ENCODE measurements around the gene EMID1.
"Not testable (repeated sequence)": the region's sequence is repeated elsewhere in the genome, so short reads cannot be mapped to it uniquely, and the experiment has no call there.

EMID1 gene

DNA sequence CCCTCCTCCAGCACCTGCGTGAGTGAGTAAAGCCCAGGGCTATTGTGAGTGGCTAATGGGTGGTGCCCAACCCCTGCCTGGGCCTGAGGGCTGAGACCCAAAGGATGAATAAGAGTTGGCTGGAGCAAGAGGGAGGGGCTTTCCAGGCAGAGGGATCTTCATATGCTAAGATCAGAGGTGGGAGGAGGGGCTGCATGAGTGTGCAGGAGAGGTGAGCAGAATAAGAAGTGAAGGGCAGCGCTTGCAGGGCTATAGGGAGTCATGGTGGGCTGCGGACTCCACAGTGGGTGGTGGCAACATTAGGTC is 3.9 kb downstream of the EMID1 start:
- DNase-seq = no peak
- TF ChIP-seq GATA1 (IDR thresholded peaks at IDR 0.05; ENCODE audit: low read depth, low read length) (no peak), POLR2A (IDR thresholded peaks at IDR 0.05; ENCODE audit: low read length) (no peak)

DNA sequence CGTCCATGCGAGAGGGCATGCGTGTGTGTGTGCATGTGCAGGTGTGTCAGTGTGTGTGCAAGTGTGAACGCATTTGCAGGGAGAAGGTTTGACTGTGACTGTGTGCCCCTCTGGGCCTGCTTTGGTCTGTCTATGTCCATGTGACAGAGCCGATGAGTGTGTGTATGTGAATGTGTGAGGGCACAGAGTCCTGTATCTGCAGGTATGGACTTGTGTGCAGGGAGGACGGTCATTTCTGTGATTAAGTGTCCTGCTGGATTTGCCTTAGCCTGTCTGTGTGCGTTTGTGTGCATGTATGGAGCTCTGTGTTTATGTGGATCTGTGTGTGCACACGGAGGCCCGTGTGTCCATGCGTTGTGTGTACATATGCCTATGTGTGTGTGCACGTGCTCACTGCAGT is 5.4 kb downstream of the EMID1 start:
- no peak for TF ChIP-seq POLR2A (IDR thresholded peaks at IDR 0.05; ENCODE audit: low read length)
- no peak for TF ChIP-seq GATA1 (IDR thresholded peaks at IDR 0.05; ENCODE audit: low read depth, low read length)
- no peak for DNase-seq

DNA sequence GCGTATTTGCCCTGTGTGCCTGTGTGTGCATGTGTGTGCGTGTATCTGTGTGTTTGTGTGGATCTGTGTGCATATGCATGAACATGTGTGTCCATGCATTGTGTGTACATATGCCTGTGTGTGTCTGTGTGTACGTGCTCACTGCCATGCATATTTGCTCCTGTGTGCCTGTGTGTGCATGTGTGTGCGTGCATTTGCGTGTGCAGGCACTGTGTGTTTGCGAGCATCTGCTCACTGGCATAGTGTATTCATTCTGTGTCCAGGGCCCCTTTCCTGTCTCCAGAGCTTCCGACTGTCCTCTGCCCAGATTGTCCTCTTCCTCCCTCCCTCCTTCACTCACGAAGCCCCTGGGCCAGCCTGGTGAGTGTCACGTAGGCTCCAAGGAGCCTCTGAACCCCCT is 5.8 kb downstream of the EMID1 start:
- DNase-seq = no peak
- TF ChIP-seq POLR2A (IDR thresholded peaks at IDR 0.05; ENCODE audit: low read length) (no peak), GATA1 (IDR thresholded peaks at IDR 0.05; ENCODE audit: low read depth, low read length) (no peak)

DNA sequence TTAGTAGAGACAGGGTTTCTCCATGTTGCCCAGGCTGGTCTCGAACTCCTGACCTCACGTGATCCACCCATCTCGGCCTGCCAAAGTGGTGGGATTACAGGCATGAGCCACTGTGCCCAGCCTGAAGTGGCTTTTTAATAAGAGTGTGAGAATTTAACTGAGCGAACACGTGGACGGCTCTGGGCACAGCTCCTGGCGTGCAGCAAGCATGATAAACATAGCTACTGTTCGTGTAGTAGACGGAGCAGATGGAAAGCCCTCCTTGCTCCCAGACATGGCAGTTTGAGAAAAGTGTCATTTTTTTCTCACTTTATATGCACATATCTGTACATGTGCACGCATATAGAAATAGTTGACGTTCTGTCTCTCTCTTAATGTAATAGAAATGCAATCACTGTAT is 7.0 kb downstream of the EMID1 start:
- DNase-seq = no peak
- TF ChIP-seq POLR2A (IDR thresholded peaks at IDR 0.05; ENCODE audit: low read length) (no peak), GATA1 (IDR thresholded peaks at IDR 0.05; ENCODE audit: low read depth, low read length) (no peak)

DNA sequence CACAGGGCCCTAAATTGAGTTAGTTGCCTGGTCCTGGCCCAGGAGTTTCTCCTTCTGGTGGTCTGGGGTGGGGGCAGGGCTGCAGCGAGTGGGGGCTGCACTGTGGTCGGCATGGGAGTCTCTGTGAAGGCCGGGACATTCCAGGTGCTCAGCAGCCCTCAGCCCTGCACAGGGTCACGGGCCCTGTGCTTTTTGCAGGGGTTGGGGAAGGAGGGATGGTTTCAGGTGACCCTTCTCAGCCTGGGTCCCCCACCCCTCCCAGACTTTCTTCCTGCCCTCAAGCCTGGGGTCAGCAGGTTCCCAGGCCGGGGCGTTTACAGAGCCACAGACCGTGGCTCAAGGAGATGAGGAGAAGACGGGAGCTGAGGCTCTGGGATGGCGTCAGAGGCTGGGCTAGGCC is 7.8 kb downstream of the EMID1 start:
- TF ChIP-seq POLR2A (IDR thresholded peaks at IDR 0.05; ENCODE audit: low read length) (no peak), GATA1 (IDR thresholded peaks at IDR 0.05; ENCODE audit: low read depth, low read length) (no peak)
- no peak for DNase-seq

DNA sequence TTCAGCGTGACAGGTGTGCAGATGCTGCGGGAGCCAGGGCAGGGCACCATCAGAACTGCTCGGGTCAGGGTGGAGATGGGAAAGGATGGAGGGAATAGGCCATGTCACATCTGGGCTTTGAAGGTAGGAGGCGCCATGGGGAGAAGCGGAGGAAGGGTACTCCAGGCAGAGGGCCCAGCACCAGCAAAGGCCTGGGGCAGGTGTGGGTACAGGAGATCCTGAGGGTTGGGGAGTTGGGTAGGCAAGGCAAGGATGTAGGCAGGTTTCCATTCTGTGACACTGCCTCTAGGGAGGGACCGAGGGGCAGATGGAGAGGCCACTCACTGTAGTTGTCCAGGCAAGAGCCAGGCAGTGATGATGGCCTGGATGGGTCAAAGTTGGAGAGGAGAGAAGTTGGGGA is 8.5 kb downstream of the EMID1 start:
- DNase-seq = no peak
- TF ChIP-seq POLR2A (IDR thresholded peaks at IDR 0.05; ENCODE audit: low read length) = no peak
- no peak for TF ChIP-seq GATA1 (IDR thresholded peaks at IDR 0.05; ENCODE audit: low read depth, low read length)

DNA sequence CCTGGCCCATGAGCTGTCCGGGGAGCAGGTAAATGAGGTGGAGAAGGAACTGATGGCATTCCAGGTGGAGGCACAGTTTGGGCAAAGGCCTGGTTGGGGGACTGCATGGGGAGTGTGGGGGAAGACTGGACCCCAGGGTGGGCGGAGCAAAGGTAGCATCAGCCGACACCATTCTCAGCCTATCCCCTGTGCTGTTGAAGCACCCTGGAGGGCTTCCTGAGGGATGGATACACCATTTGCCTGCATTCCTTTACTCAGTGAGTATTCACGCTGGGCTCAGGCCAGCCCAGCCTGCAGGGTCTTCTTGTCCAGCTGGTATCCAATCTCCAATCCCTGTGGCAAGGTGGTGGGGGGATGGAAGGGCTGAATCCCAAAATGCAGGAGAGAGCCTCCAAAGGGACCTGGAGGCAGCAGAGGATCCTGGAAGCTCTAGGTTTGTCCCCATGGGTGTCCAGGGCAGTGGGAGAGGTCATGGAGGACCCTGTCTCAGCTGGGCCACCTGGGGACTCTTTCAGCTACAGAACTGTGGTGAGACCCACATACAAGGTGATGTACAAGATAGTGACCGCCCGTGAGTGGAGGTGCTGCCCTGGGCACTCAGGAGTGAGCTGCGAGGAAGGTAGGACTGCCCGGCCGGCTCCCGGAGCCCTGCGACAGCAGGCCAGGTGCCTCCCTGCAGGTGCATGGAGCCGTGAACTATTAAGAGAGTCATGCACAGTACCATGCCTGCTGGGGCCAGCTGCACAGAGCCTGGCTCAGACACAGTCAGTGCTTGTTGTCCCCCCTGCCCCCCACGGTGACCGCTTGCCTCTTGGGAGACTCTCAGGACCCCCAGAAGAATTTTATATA is 9.5 kb downstream of the EMID1 start:
- no peak for TF ChIP-seq GATA1 (IDR thresholded peaks at IDR 0.05; ENCODE audit: low read depth, low read length)
- DNase-seq = no peak

DNA sequence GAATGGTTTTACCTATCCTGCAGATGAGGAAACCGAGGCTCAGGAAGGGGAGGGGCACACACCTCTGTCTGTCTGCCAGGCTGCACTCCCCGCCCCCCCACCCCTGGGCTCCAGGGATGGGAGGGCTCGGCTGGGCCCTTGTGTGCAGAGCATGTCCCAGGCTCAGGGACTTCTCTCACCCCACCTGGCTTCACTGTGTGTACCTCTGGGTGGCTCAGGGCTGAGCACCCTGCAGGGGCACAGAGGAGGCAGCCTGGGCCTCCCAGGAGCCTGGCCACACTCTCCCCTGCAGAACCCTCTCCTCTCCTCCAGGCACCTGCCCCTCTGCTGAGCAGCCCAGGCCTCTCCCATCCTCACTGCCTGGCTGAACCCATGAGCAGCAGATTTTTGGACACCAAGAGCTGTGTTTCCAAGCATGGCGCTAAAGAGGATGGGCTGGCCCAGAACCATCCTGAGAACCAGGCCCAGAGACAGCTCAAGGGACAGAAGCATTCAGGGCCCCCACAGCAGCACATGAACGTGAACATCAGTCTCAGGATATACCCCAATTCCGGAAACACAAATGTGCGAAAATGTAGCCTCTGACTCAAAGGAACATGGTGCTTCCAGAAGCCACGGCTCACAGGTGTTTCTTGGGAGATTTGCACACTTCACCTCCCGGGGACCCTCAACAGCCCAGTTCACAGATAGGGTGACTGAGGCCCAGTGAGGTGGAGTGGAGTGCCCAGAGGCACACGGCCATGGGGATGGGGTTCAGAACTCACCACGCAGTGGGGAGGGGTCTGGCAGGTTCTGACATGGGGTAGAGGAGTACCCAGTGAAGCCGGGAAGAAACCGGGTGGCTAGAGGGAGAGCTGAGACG is 10.5 kb downstream of the EMID1 start:
- DNase-seq = no peak
- TF ChIP-seq POLR2A (IDR thresholded peaks at IDR 0.05; ENCODE audit: low read length) (no peak), GATA1 (IDR thresholded peaks at IDR 0.05; ENCODE audit: low read depth, low read length) (no peak)

DNA sequence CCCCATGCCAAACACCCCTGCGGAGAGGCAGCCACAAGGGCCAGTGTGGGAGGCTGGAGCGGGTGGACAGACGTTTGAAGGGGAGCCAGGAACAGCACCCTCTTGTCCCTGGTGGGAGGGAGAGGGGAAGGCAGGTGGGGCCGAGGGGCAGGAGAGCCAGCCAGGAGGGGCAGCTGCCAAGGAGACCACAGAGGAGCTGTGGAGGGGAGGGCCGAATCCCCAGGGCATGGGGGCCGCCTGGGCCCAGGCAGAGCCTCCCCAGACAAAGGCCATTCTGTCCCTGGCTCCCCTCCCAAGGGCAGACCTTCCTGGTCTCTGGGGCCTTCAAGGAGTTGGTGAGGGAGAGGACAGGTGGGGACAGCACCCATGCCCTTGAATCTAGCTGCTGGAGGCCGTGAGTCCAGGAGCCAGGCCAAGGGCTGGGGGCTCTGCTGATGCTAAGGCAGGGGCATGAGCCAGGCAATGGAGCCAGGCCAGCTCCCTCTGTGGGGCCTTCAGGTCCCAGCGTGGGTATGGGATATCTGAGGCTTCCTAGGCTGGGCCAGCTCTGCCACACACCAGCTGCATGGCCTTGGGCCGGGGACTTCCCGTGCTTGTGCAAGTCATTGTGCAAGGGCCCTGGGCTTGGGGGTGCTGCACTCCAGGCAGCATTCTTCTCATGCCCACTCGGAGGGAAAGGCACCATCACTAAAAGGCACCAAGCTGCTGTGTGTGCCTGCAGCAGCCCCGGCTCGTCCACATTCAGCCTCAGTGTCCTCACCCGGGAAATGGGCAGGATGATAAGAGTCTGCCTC is 11.4 kb downstream of the EMID1 start:
- DNase-seq = no peak
- peak; percentile 37 for TF ChIP-seq POLR2A (IDR thresholded peaks at IDR 0.05; ENCODE audit: low read length)
- no peak for TF ChIP-seq GATA1 (IDR thresholded peaks at IDR 0.05; ENCODE audit: low read depth, low read length)

DNA sequence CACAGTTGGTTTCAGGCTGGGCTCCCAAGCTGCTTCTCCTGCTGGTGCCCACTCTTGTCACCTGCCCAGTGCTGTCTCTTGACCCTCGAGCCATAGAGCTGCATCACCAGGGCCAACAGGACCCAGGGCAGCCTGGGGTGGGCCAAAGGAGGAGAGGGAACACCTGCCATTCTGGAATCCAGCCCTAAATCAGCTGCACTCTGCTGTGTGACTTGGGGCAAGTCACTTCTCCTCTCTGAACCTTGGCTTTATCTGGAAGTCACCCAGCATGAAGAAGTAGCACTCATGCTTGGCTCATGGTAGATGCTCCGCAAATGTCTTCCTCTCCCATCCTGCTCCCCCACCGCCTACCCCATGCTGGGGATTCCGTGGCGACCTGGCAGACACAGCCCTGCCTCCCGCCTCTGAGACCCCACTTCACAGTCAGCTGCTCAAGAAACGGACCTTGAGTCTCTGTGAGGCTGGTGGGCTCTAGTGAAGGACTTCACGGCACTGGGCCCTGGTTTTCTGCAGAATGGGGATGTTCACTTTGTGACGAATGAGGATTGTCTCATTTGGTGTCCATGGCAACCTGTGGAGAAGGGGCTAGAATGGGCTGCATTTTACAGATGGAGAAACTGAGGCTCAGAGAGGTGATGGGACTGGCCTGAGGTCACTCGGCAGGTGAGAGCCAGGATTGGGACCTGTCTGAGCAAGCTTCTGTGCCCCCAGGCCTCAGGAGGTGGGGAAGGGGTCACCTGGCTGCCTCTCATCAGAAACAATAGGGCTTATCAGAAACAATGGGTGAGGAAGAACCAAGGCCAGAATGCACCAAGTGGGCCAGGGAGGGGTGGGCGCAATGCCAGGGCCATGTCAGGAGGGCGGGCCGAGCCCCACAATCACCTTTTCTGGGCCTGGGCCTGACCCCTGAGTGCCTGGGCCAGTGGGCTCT is 12.4 kb downstream of the EMID1 start:
- TF ChIP-seq GATA1 (IDR thresholded peaks at IDR 0.05; ENCODE audit: low read depth, low read length) (no peak), POLR2A (IDR thresholded peaks at IDR 0.05; ENCODE audit: low read length) (no peak)
- DNase-seq = no peak

DNA sequence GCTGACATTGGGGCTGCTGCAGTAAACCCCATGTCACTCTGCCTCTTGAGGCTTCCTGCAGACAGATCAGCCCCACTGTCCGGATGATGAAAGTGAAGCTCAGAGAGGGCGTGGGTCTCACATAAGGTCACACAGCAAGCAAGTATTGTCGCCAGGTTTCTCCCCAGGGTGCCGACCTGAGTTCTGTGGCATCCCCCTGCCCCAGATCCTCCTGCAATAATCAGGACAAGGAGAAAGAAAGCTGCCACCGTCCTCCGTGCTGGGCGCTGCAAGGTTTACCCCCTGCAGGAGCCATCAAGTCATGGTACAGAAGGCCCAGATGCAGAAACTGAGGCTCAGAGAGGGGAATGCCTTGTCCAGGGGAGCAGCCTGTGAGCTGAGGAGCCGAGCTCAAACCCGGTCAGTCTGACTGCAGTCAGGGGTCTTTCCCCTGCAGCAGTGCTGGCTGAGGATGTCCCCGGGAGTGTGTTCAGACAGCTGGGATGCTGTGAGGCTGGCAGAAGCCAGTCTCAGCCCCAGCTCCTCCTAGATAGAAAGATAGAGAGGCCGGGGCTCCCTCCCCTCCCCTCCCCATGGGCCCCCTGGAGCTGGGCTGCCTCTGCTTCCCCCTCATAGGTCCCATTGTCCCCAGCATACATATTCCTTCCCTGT is 13.2 kb downstream of the EMID1 start:
- no peak for DNase-seq
- no peak for TF ChIP-seq GATA1 (IDR thresholded peaks at IDR 0.05; ENCODE audit: low read depth, low read length)
- peak; percentile 40 for TF ChIP-seq POLR2A (IDR thresholded peaks at IDR 0.05; ENCODE audit: low read length)

DNA sequence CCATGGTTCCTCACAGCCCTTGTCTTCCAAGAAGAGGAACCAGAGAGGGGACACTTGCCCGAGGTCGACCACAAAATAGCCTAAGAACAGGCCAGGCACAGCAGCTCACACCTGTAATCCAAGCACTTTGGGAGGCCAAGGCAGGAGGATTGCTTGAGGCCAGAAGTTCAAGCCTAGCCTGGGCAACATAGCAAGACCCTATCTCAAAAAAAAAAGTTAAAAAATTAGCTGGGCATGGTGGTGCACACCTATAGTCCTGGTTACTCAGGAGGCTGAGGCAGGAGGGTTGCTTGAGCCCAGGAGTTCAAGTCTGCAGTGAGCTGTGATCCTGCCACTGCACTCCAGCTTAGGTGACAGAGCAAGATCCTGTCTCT is 13.7 kb downstream of the EMID1 start:
- DNase-seq = not testable (repeated sequence)

Data from erythroblast (primary cell).